B cell (primary cell): Measurements from ENCODE around the gene POF1B.

ENCODE experiments used
- EZH2 ChIP-seq: IDR thresholded peaks from 2 replicates; pipeline ENCODE4 v1.6.1; 2012; ENCODE audit warnings: borderline replicate concordance, low read depth, mild to moderate bottlenecking, moderate library complexity, low read length; ENCODE audit not compliant: insufficient read depth, poor library complexity, severe bottlenecking
- TF ChIP-seq, protein P1 (sequence below): fragments of 200-600 bp; IDR thresholded peaks from one replicate; pipeline ENCODE4 v1.8.0; 2022; ENCODE audit warnings: antibody characterized with exemption, mild to moderate bottlenecking

DNA sequence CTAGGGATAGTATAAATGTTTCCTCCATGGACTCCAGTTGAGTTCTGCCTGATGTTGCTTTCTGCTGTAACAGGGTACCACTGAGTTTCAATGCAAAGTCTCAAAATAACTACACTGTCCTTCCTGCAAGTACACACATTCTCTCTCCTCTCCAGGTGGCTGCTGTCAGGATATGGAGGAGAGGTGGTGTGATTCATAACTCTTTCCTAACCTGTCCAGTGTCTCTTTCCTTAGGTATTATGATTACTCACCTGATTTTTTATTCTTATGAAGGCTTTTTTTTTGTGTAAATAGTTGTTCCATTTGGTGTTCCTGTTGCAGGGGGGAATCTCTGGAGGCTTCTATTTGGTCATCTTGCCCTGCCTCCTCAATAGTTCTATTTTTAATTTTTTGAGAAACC, 39.8 kb upstream of the POF1B start:
- TF ChIP-seq, protein P1, sequence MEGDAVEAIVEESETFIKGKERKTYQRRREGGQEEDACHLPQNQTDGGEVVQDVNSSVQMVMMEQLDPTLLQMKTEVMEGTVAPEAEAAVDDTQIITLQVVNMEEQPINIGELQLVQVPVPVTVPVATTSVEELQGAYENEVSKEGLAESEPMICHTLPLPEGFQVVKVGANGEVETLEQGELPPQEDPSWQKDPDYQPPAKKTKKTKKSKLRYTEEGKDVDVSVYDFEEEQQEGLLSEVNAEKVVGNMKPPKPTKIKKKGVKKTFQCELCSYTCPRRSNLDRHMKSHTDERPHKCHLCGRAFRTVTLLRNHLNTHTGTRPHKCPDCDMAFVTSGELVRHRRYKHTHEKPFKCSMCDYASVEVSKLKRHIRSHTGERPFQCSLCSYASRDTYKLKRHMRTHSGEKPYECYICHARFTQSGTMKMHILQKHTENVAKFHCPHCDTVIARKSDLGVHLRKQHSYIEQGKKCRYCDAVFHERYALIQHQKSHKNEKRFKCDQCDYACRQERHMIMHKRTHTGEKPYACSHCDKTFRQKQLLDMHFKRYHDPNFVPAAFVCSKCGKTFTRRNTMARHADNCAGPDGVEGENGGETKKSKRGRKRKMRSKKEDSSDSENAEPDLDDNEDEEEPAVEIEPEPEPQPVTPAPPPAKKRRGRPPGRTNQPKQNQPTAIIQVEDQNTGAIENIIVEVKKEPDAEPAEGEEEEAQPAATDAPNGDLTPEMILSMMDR = no peak
- TF ChIP-seq EZH2 = no peak
